Measurements from ENCODE around the gene SLC9A9.
A peak's percentile ranks its signal among the peaks of the same experiment; 100 is the strongest.

Gene SLC9A9

GRCh38 chr3:143865302-143865701, 17.0 kb upstream of the SLC9A9 start:
- Histone ChIP-seq H3K4me3 (ENCODE audit: low read length) (no peak overlapping the region), H3K36me3 (ENCODE audit: control insufficient read depth, insufficient read depth, low read length) (no peaks in the 10 kb centered on the region), H3K27ac (ENCODE audit: low read depth, low read length) (no peak overlapping the region), H3K27me3 (ENCODE audit: control insufficient read depth, insufficient read depth, low read length) (no peaks in the 10 kb centered on the region), H3K4me1 (ENCODE audit: control insufficient read depth, insufficient read depth, low read length) (no peaks in the 10 kb centered on the region), H3K9ac (ENCODE audit: low read length) (no peak overlapping the region)

- no peaks in the 10 kb centered on the region for H3K27me3 ChIP-seq (ENCODE audit: control insufficient read depth, insufficient read depth, low read length)
- no peaks in the 10 kb centered on the region for H3K36me3 ChIP-seq (ENCODE audit: control insufficient read depth, insufficient read depth, low read length)
These were observed 11.4 kb upstream of the SLC9A9 start for GRCh38 chr3:143859465-143860203.

GRCh38 chr3:143856252-143856970, 8.1 kb upstream of the SLC9A9 start:
- H3K4me3 ChIP-seq (ENCODE audit: low read length), result no peak overlapping the region
- H3K27me3 ChIP-seq (ENCODE audit: control insufficient read depth, insufficient read depth, low read length), result no peaks in the 10 kb centered on the region
- no peak overlapping the region for H3K9ac ChIP-seq (ENCODE audit: low read length)
- H3K4me1 ChIP-seq (ENCODE audit: control insufficient read depth, insufficient read depth, low read length), result no peaks in the 10 kb centered on the region
- H3K27ac ChIP-seq (ENCODE audit: low read depth, low read length), result no peak overlapping the region
- H3K36me3 ChIP-seq (ENCODE audit: control insufficient read depth, insufficient read depth, low read length), result no peaks in the 10 kb centered on the region

More at GRCh38 chr3:143859465-143860203, 11.4 kb upstream of the SLC9A9 start:
- Histone ChIP-seq H3K27ac (ENCODE audit: low read depth, low read length) (no peak overlapping the region), H3K4me3 (ENCODE audit: low read length) (no peak overlapping the region), H3K4me1 (ENCODE audit: control insufficient read depth, insufficient read depth, low read length) (no peaks in the 10 kb centered on the region), H3K9ac (ENCODE audit: low read length) (no peak overlapping the region)

- H3K4me1 ChIP-seq (ENCODE audit: control insufficient read depth, insufficient read depth, low read length), result no peaks in the 10 kb centered on the region
These were observed 6.9 kb upstream of the SLC9A9 start for GRCh38 chr3:143855183-143855582.

GRCh38 chr3:143851331-143852017, 3.2 kb upstream of the SLC9A9 start:
- no peak overlapping the region for H3K9ac ChIP-seq (ENCODE audit: low read length)
- no peaks in the 10 kb centered on the region for H3K36me3 ChIP-seq (ENCODE audit: control insufficient read depth, insufficient read depth, low read length)
- H3K27me3 ChIP-seq (ENCODE audit: control insufficient read depth, insufficient read depth, low read length), result no peaks in the 10 kb centered on the region
- H3K4me3 ChIP-seq (ENCODE audit: low read length), result no peak overlapping the region
- H3K27ac ChIP-seq (ENCODE audit: low read depth, low read length), result no peak overlapping the region
- H3K4me1 ChIP-seq (ENCODE audit: control insufficient read depth, insufficient read depth, low read length), result peaks cover 5% of the 10 kb centered on the region

More at GRCh38 chr3:143855183-143855582, 6.9 kb upstream of the SLC9A9 start:
- Histone ChIP-seq H3K4me3 (ENCODE audit: low read length) (no peak overlapping the region), H3K9ac (ENCODE audit: low read length) (no peak overlapping the region), H3K27me3 (ENCODE audit: control insufficient read depth, insufficient read depth, low read length) (no peaks in the 10 kb centered on the region), H3K36me3 (ENCODE audit: control insufficient read depth, insufficient read depth, low read length) (no peaks in the 10 kb centered on the region), H3K27ac (ENCODE audit: low read depth, low read length) (no peak overlapping the region)

- H3K27ac ChIP-seq (ENCODE audit: low read depth, low read length), result no peak overlapping the region
- no peak overlapping the region for H3K4me3 ChIP-seq (ENCODE audit: low read length)
- H3K36me3 ChIP-seq (ENCODE audit: control insufficient read depth, insufficient read depth, low read length), result no peaks in the 10 kb centered on the region
- H3K27me3 ChIP-seq (ENCODE audit: control insufficient read depth, insufficient read depth, low read length), result no peaks in the 10 kb centered on the region
- H3K9ac ChIP-seq (ENCODE audit: low read length), result no peak overlapping the region
- peaks cover 5% of the 10 kb centered on the region for H3K4me1 ChIP-seq (ENCODE audit: control insufficient read depth, insufficient read depth, low read length)
These were observed 2.6 kb upstream of the SLC9A9 start for GRCh38 chr3:143850877-143851276.

GRCh38 chr3:143849854-143850549, 1.7 kb upstream of the SLC9A9 start:
- Histone ChIP-seq H3K27ac (ENCODE audit: low read depth, low read length) (peak overlapping the region; percentile 3), H3K27me3 (ENCODE audit: control insufficient read depth, insufficient read depth, low read length) (no peaks in the 10 kb centered on the region), H3K9ac (ENCODE audit: low read length) (no peak overlapping the region), H3K4me3 (ENCODE audit: low read length) (no peak overlapping the region), H3K4me1 (ENCODE audit: control insufficient read depth, insufficient read depth, low read length) (peaks cover 5% of the 10 kb centered on the region), H3K36me3 (ENCODE audit: control insufficient read depth, insufficient read depth, low read length) (no peaks in the 10 kb centered on the region)

GRCh38 chr3:143848704-143849103, 436 bp upstream of the SLC9A9 start:
- H3K9ac ChIP-seq (ENCODE audit: low read length), result no peak overlapping the region
- peaks cover 5% of the 10 kb centered on the region for H3K4me1 ChIP-seq (ENCODE audit: control insufficient read depth, insufficient read depth, low read length)
- peak overlapping the region; percentile 84 for H3K4me3 ChIP-seq (ENCODE audit: low read length)
- H3K36me3 ChIP-seq (ENCODE audit: control insufficient read depth, insufficient read depth, low read length), result no peaks in the 10 kb centered on the region
- no peak overlapping the region for H3K27ac ChIP-seq (ENCODE audit: low read depth, low read length)
- H3K27me3 ChIP-seq (ENCODE audit: control insufficient read depth, insufficient read depth, low read length), result no peaks in the 10 kb centered on the region

- no peak overlapping the region for H3K27ac ChIP-seq (ENCODE audit: low read depth, low read length)
- no peak overlapping the region for H3K4me3 ChIP-seq (ENCODE audit: low read length)
- no peak overlapping the region for H3K9ac ChIP-seq (ENCODE audit: low read length)
- H3K4me1 ChIP-seq (ENCODE audit: control insufficient read depth, insufficient read depth, low read length), result peaks cover 12% of the 10 kb centered on the region
- no peaks in the 10 kb centered on the region for H3K27me3 ChIP-seq (ENCODE audit: control insufficient read depth, insufficient read depth, low read length)
- no peaks in the 10 kb centered on the region for H3K36me3 ChIP-seq (ENCODE audit: control insufficient read depth, insufficient read depth, low read length)
These were observed 4.7 kb downstream of the SLC9A9 start for GRCh38 chr3:143843587-143843986.

GRCh38 chr3:143840636-143841035, 7.6 kb downstream of the SLC9A9 start:
- H3K27ac ChIP-seq (ENCODE audit: low read depth, low read length), result no peak overlapping the region
- H3K27me3 ChIP-seq (ENCODE audit: control insufficient read depth, insufficient read depth, low read length), result no peaks in the 10 kb centered on the region
- H3K4me1 ChIP-seq (ENCODE audit: control insufficient read depth, insufficient read depth, low read length), result peaks cover 10% of the 10 kb centered on the region
- no peaks in the 10 kb centered on the region for H3K36me3 ChIP-seq (ENCODE audit: control insufficient read depth, insufficient read depth, low read length)
- H3K4me3 ChIP-seq (ENCODE audit: low read length), result no peak overlapping the region
- H3K9ac ChIP-seq (ENCODE audit: low read length), result no peak overlapping the region

GRCh38 chr3:143839980-143840379, 8.3 kb downstream of the SLC9A9 start:
- no peaks in the 10 kb centered on the region for H3K27me3 ChIP-seq (ENCODE audit: control insufficient read depth, insufficient read depth, low read length)
- H3K36me3 ChIP-seq (ENCODE audit: control insufficient read depth, insufficient read depth, low read length), result no peaks in the 10 kb centered on the region
- no peak overlapping the region for H3K9ac ChIP-seq (ENCODE audit: low read length)
- no peak overlapping the region for H3K27ac ChIP-seq (ENCODE audit: low read depth, low read length)
- peaks cover 10% of the 10 kb centered on the region for H3K4me1 ChIP-seq (ENCODE audit: control insufficient read depth, insufficient read depth, low read length)
- H3K4me3 ChIP-seq (ENCODE audit: low read length), result no peak overlapping the region

GRCh38 chr3:143837076-143837475, 11.2 kb downstream of the SLC9A9 start:
- Histone ChIP-seq H3K36me3 (ENCODE audit: control insufficient read depth, insufficient read depth, low read length) (no peaks in the 10 kb centered on the region), H3K27me3 (ENCODE audit: control insufficient read depth, insufficient read depth, low read length) (no peaks in the 10 kb centered on the region), H3K27ac (ENCODE audit: low read depth, low read length) (no peak overlapping the region), H3K4me3 (ENCODE audit: low read length) (no peak overlapping the region), H3K4me1 (ENCODE audit: control insufficient read depth, insufficient read depth, low read length) (peaks cover 10% of the 10 kb centered on the region), H3K9ac (ENCODE audit: low read length) (no peak overlapping the region)
